GM12864 (cell line): ENCODE data around the gene TEAD1.

Experiments used
- DNase-seq: peaks from one replicate; pipeline ENCODE4 v3.0.0-alpha.2; 2011; ENCODE audit warnings: low read depth
- H3K4me3 ChIP-seq: 2 replicates; pipeline ENCODE4 v1.5.1; 2011; ENCODE audit warnings: mild to moderate bottlenecking, low read depth, low read length, control low read depth
- TF ChIP-seq, protein P1 (sequence below): IDR thresholded peaks from 2 replicates; pipeline ENCODE4 v1.5.1; 2011; ENCODE audit warnings: low read depth, mild to moderate bottlenecking, moderate library complexity, low read length, control low read depth, inconsistent platforms; ENCODE audit errors: missing control alignments

The TEAD1 gene

GRCh38 chr11:12702999-12703453, 28.8 kb downstream of the TEAD1 start:
- DNase-seq, result no peak
- H3K4me3 ChIP-seq, result no peak overlapping the region
- TF ChIP-seq, protein P1, sequence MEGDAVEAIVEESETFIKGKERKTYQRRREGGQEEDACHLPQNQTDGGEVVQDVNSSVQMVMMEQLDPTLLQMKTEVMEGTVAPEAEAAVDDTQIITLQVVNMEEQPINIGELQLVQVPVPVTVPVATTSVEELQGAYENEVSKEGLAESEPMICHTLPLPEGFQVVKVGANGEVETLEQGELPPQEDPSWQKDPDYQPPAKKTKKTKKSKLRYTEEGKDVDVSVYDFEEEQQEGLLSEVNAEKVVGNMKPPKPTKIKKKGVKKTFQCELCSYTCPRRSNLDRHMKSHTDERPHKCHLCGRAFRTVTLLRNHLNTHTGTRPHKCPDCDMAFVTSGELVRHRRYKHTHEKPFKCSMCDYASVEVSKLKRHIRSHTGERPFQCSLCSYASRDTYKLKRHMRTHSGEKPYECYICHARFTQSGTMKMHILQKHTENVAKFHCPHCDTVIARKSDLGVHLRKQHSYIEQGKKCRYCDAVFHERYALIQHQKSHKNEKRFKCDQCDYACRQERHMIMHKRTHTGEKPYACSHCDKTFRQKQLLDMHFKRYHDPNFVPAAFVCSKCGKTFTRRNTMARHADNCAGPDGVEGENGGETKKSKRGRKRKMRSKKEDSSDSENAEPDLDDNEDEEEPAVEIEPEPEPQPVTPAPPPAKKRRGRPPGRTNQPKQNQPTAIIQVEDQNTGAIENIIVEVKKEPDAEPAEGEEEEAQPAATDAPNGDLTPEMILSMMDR, result no peak

- DNase-seq, result no peak
- TF ChIP-seq, protein P1, result no peak
- no peak overlapping the region for H3K4me3 ChIP-seq
Observed at GRCh38 chr11:12704049-12704448, 29.8 kb downstream of the TEAD1 start.

DNA sequence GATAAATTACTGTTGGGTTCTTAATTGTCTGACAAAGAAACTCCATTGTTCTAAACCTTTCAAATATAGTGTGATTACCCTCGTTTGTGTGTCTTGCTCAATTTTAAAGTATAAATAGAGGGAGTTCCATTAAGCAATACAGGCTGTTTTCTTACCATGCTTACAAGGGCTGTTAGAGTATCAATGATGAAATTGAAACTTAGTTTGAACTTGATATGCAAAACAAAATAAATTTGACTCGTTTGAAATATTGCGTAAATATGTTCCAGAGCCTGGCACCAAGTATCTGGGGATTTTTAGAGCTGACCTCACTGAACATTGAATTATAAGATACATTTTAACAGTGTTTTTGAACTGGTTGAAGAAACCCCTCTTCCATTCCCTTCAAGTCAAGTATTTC, 31.7 kb downstream of the TEAD1 start:
- no peak for DNase-seq

GRCh38 chr11:12706545-12707499, 32.6 kb downstream of the TEAD1 start:
- no peak for DNase-seq
- H3K4me3 ChIP-seq, result no peak overlapping the region
- TF ChIP-seq, protein P1, result no peak

More for the DNA sequence above, 31.7 kb downstream of the TEAD1 start:
- no peak overlapping the region for H3K4me3 ChIP-seq
- TF ChIP-seq, protein P1, result no peak

DNA sequence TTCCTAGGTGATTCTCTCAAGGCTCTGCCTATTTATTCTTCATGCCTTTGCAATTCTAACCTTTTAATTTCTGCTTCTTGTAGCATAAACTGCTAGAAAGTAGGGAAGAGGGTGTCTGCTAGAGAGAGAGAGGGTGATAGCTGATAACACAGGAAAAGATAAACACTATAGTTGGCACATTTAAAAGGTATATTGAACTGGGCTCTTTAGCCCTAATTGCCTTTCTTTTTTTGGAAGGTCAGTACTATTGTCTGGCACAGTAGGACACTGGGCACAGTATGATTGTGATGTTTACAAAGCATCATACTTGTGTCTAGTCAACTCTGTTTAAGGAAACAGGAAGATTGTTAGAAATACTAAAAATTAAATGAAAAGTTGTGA, 33.3 kb downstream of the TEAD1 start:
- TF ChIP-seq, protein P1, result no peak
- DNase-seq, result no peak
- H3K4me3 ChIP-seq, result no peak overlapping the region

DNA sequence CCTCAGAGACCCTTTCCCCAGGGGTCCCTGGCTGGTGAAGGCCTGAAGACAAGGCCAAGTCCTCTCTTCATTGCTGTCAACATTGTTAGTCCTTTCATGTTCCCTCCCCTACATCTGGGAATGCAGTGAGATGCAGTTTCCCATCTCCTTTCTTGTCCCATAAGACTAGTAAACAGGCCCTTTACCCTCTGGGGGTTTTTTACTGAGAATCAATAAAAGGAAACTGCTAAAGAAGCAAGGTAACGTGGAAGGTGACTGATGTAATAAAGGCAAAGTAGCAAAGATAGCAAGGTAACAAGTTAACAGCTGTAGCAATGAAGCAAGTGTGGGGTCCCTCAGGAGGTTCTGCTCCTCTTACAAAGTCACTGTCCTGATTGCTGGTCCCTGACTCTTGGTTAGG, 37.3 kb downstream of the TEAD1 start:
- DNase-seq, result no peak
- H3K4me3 ChIP-seq, result no peak overlapping the region
- TF ChIP-seq, protein P1, result no peak
